Panc1 (cell line): Measurements from ENCODE around the gene AGPS. TPM values are rescaled to one million over a fixed set of nuclear protein-coding genes. Genes with fewer than 3 reads are reported as not detected.

ENCODE experiments used
- ATAC-seq: fragments of 200-7000 bp; cut with Tn5 transposase; 2 replicates; pipeline ENCODE4 v1.9.1; 2020; ENCODE audit warnings: mild to moderate bottlenecking, moderate library complexity
- BruUV-seq: library from RNA; stranded (reverse); fragments of 400-500 nt; replicated peaks from 2 replicates; lab custom pipeline; 2021; lab: Mats Ljungman, UMichigan
- CTCF ChIA-PET: fragments of 300-600 bp; sonication (Branson Sonifier 250); formaldehyde crosslinking; loops from one replicate; lab custom pipeline; 2022; ENCODE audit warnings: antibody characterized with exemption; lab: Charles Lee
- POLR2A ChIA-PET: fragments of 300-600 bp; sonication (Branson Sonifier 250); formaldehyde crosslinking; loops from one replicate; lab custom pipeline; 2022; ENCODE audit warnings: antibody characterized with exemption; lab: Charles Lee
- DNase-seq: peaks from one replicate; pipeline ENCODE4 v3.0.0-alpha.2; 2010; ENCODE audit warnings: low read depth, low spot score
- H3K27ac ChIP-seq: 2 replicates; pipeline ENCODE4 v1.5.1; 2011; ENCODE audit warnings: mild to moderate bottlenecking, low read length, inconsistent platforms
- H3K27me3 ChIP-seq: fragments of 200-500 bp; sonication (Bioruptor generic); 2 replicates; pipeline ENCODE4 v1.6.0; 2014; ENCODE audit warnings: low read length, inconsistent platforms; ENCODE audit not compliant: control insufficient read depth, insufficient read depth
- H3K36me3 ChIP-seq: fragments of 200-500 bp; sonication (Bioruptor generic); 2 replicates; pipeline ENCODE4 v1.5.1; 2014; ENCODE audit warnings: inconsistent platforms, mild to moderate bottlenecking, low read length, moderate library complexity; ENCODE audit not compliant: control insufficient read depth, insufficient read depth
- H3K4me1 ChIP-seq: 2 replicates; pipeline ENCODE4 v1.5.1; 2011; ENCODE audit warnings: inconsistent platforms, mild to moderate bottlenecking, low read length, moderate library complexity; ENCODE audit not compliant: control insufficient read depth, insufficient read depth
- H3K4me3 ChIP-seq, 2 experiments: 2 replicates each; pipeline ENCODE4 v1.5.1; 2011 to 2012; ENCODE audit warnings: low read depth in 2 of 2, low read length in 2 of 2, mild to moderate bottlenecking in 2 of 2, inconsistent platforms in 1 of 2, moderate library complexity in 1 of 2
- H3K9me3 ChIP-seq: fragments of 200-500 bp; sonication (Bioruptor generic); 2 replicates; pipeline ENCODE4 v1.5.1; 2014; ENCODE audit warnings: low read depth, mild to moderate bottlenecking, inconsistent platforms, low read length, moderate library complexity; ENCODE audit not compliant: control insufficient read depth, insufficient read depth
- POLR2AphosphoS5 ChIP-seq: IDR thresholded peaks from 2 replicates; pipeline ENCODE4 v1.6.1; 2012; ENCODE audit warnings: mild to moderate bottlenecking, low read depth, low read length, moderate library complexity
- SIN3A ChIP-seq: IDR thresholded peaks from 2 replicates; pipeline ENCODE4 v1.6.1; 2012; ENCODE audit warnings: low read depth, mild to moderate bottlenecking, low read length, moderate library complexity, borderline replicate concordance; ENCODE audit not compliant: insufficient read depth
- TCF7L2 ChIP-seq: IDR thresholded peaks from 2 replicates; pipeline ENCODE4 v1.6.1; 2011; ENCODE audit warnings: mild to moderate bottlenecking, low read depth, low read length, inconsistent platforms
- in situ Hi-C: cut with HindIII; loops from 2 replicates; pipeline ENCODE4 v1.10.0; 2016; ENCODE audit warnings: low sequenced_read_pairs, low pct_unique_long_range_greater_than_20kb
- intact Hi-C: fragments of 100-400 bp; cut with micrococcal nuclease; formaldehyde crosslinking; loops from one replicate; pipeline ENCODE4 v1.10.0; 2022; ENCODE audit not compliant: unreplicated experiment
- total RNA-seq: library from RNA; stranded (reverse); gene quantifications from one replicate; pipeline ENCODE4 v1.2.1, GENCODE V29; 2021; ENCODE audit not compliant: unreplicated experiment
- TF ChIP-seq, protein P1 (sequence below): fragments of 450-650 bp; IDR thresholded peaks from 2 replicates; pipeline ENCODE4 v1.5.1; 2017; ENCODE audit warnings: mild to moderate bottlenecking
- TF ChIP-seq, protein P2 (sequence below), 2 experiments: IDR thresholded peaks; 2 replicates each; pipeline ENCODE4 v1.6.1; 2011 to 2012; ENCODE audit warnings: low read depth in 2 of 2, control low read depth in 1 of 2, low read length in 1 of 2, mild to moderate bottlenecking in 1 of 2, moderate library complexity in 1 of 2; ENCODE audit not compliant: insufficient read depth in 1 of 2

The AGPS gene
- total RNA-seq, 1 experiment from 2014 or later: 68.7 TPM

DNA sequence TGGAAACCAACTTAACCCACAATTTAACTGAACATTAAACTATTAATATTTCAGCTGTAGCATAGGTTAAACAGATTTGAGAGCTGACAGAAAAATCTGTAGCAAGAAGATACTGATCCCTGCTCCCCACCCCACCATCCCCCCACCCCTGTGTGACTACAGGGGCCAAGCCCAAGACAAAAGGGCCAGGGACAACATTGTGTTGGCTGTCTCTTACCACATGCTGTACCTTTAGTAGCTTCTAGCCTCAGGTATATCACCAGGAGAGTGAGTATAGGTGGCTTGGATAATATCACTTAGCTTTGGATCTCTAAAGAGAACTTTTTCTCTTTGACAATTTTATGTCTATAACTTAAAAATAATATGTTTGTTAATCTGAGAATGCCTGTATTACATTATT lies 140.7 kb downstream of the AGPS start:
- H3K36me3 ChIP-seq: no peaks in the 10 kb centered on the region
- POLR2A ChIA-PET: no interaction called here
- no peaks in the 10 kb centered on the region for H3K9me3 ChIP-seq
- in situ Hi-C loops (no loop called here), intact Hi-C loops (no loop called here)
- DNase-seq: no peak
- no peak overlapping the region for H3K4me3 ChIP-seq
- CTCF ChIA-PET: no interaction called here
- ATAC-seq: no peak
- no TSS peak for BruUV-seq
- no peaks in the 10 kb centered on the region for H3K27me3 ChIP-seq
- H3K4me1 ChIP-seq: no peaks in the 10 kb centered on the region
- TF ChIP-seq, protein P1, sequence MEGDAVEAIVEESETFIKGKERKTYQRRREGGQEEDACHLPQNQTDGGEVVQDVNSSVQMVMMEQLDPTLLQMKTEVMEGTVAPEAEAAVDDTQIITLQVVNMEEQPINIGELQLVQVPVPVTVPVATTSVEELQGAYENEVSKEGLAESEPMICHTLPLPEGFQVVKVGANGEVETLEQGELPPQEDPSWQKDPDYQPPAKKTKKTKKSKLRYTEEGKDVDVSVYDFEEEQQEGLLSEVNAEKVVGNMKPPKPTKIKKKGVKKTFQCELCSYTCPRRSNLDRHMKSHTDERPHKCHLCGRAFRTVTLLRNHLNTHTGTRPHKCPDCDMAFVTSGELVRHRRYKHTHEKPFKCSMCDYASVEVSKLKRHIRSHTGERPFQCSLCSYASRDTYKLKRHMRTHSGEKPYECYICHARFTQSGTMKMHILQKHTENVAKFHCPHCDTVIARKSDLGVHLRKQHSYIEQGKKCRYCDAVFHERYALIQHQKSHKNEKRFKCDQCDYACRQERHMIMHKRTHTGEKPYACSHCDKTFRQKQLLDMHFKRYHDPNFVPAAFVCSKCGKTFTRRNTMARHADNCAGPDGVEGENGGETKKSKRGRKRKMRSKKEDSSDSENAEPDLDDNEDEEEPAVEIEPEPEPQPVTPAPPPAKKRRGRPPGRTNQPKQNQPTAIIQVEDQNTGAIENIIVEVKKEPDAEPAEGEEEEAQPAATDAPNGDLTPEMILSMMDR: no peak
- TF ChIP-seq, protein P2, sequence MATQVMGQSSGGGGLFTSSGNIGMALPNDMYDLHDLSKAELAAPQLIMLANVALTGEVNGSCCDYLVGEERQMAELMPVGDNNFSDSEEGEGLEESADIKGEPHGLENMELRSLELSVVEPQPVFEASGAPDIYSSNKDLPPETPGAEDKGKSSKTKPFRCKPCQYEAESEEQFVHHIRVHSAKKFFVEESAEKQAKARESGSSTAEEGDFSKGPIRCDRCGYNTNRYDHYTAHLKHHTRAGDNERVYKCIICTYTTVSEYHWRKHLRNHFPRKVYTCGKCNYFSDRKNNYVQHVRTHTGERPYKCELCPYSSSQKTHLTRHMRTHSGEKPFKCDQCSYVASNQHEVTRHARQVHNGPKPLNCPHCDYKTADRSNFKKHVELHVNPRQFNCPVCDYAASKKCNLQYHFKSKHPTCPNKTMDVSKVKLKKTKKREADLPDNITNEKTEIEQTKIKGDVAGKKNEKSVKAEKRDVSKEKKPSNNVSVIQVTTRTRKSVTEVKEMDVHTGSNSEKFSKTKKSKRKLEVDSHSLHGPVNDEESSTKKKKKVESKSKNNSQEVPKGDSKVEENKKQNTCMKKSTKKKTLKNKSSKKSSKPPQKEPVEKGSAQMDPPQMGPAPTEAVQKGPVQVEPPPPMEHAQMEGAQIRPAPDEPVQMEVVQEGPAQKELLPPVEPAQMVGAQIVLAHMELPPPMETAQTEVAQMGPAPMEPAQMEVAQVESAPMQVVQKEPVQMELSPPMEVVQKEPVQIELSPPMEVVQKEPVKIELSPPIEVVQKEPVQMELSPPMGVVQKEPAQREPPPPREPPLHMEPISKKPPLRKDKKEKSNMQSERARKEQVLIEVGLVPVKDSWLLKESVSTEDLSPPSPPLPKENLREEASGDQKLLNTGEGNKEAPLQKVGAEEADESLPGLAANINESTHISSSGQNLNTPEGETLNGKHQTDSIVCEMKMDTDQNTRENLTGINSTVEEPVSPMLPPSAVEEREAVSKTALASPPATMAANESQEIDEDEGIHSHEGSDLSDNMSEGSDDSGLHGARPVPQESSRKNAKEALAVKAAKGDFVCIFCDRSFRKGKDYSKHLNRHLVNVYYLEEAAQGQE (IDR thresholded peaks at IDR 0.05; ENCODE audit: insufficient read depth in 1 of 2, low read depth in 2 of 2, low read length in 1 of 2): no peak
- TF ChIP-seq SIN3A: no peak
- H3K27ac ChIP-seq: no peak overlapping the region

DNA sequence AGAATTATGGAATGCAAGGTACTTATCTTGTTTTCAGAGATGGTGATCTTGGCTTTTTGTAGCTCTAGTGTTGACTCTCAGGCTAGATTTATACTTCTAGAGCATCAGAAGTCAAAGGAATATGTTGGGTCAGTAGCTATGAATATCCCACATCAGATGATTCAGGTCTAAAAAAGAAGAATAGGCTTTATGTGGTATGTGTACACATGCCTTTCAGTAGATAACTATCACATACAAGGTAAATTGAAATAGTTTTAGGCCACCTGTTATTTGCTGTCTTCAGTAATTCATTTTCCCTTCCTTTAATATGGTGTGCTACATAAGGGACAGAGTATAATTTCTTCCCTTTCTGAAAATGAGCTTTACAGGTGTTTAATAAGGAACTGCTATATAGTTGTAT lies 142.4 kb downstream of the AGPS start:
- ATAC-seq (no peak), DNase-seq (no peak)
- in situ Hi-C loops: no loop called here
- no peaks in the 10 kb centered on the region for H3K9me3 ChIP-seq
- CTCF ChIA-PET: no interaction called here
- BruUV-seq: no TSS peak
- no peak overlapping the region for H3K4me3 ChIP-seq
- TF ChIP-seq SIN3A: no peak
- TF ChIP-seq, protein P2 (IDR thresholded peaks at IDR 0.05; ENCODE audit: insufficient read depth in 1 of 2, low read depth in 2 of 2, low read length in 1 of 2): no peak
- no peak for TF ChIP-seq POLR2AphosphoS5
- TF ChIP-seq, protein P1: no peak
- TF ChIP-seq TCF7L2: no peak
- no peak overlapping the region for H3K27ac ChIP-seq
- POLR2A ChIA-PET: interaction anchor here (0.5 kb wide), 1 partner anchor 175 kb away, joined by 5 read pairs; no protein-coding TSS in a partner anchor
- H3K4me1 ChIP-seq: no peaks in the 10 kb centered on the region
- H3K36me3 ChIP-seq: no peaks in the 10 kb centered on the region; the same call in none of the 2 replicates
- no peaks in the 10 kb centered on the region for H3K27me3 ChIP-seq
- intact Hi-C loops: no loop called here
